K562 (cell line): Measurements from ENCODE around the gene CABP4. TPM values are rescaled to one million over a fixed set of nuclear protein-coding genes. Genes with fewer than 3 reads are reported as not detected.
A peak's percentile ranks its signal among the peaks of the same experiment; 100 is the strongest.

Experiments
- ATAC-seq: fragments of 200-7000 bp; cut with Tn5 transposase; 3 replicates; pipeline ENCODE4 v1.9.1; 2020; ENCODE audit warnings: moderate library complexity
- BruUV-seq: library from RNA; stranded (reverse); fragments of 400-500 nt; replicated peaks from 2 replicates; lab custom pipeline; 2021; lab: Mats Ljungman, UMichigan
- CTCF ChIA-PET: fragments of 300-600 bp; formaldehyde crosslinking; extraction: SDS; loops from one replicate; lab custom pipeline; 2021; ENCODE audit warnings: low intra/inter-chr PET ratio; lab: Yijun Ruan, JAX
- POLR2A ChIA-PET: fragments of 300-600, 350-650 bp; sonication (Branson Sonifier 250); formaldehyde crosslinking; extraction: SDS; loops from one replicate; lab custom pipeline; 2021; ENCODE audit warnings: antibody characterized with exemption, inconsistent platforms; lab: Yijun Ruan, JAX
- DNase-seq, 4 experiments: peaks; one replicate each; pipeline versions ENCODE4 v3.0.0 to v3.0.0-alpha.2; 2011 to 2018; ENCODE audit warnings: low spot score in 3 of 4, mixed read lengths in 3 of 4; ENCODE audit errors: extremely low read depth in 1 of 4
- FAIRE-seq: peaks from 2 replicates; lab custom pipeline; 2011; peaks lifted over from hg19 to GRCh38; lab: Jason Lieb, UNC
- H2AFZ ChIP-seq: 2 replicates; pipeline ENCODE4 v1.6.0; 2011; ENCODE audit warnings: low read depth, low read length, control low read depth, inconsistent platforms
- H3K27ac ChIP-seq: fragments of 200-600 bp; 3 replicates; pipeline ENCODE4 v1.8.0; 2011; ENCODE audit warnings: low read depth, mild to moderate bottlenecking, control low read depth, inconsistent platforms, low read length, moderate library complexity, mixed read lengths; ENCODE audit errors: extremely low read depth
- H3K27me3 ChIP-seq, 2 experiments: fragments of 300-600 bp in 1 of 2; 2 replicates in 1 of 2; 3 replicates in 1 of 2; pipeline versions ENCODE4 v1.6.0 to v1.8.0; 2011; ENCODE audit warnings: inconsistent platforms in 2 of 2, low read length in 2 of 2, mild to moderate bottlenecking in 1 of 2, mixed read lengths in 1 of 2, moderate library complexity in 1 of 2; ENCODE audit not compliant: control insufficient read depth in 2 of 2, insufficient read depth in 2 of 2
- H3K36me3 ChIP-seq: fragments of 300-600 bp; 3 replicates; pipeline ENCODE4 v1.8.0; 2011; ENCODE audit warnings: mild to moderate bottlenecking, low read length, inconsistent platforms; ENCODE audit not compliant: control insufficient read depth, insufficient read depth
- H3K4me1 ChIP-seq, 2 experiments: fragments of 200-600 bp in 1 of 2; replicated peaks in 1 of 2; 2 replicates in 1 of 2; 3 replicates in 1 of 2; pipeline versions ENCODE4 v1.5.1 to v1.8.0; 2011; ENCODE audit warnings: inconsistent platforms in 2 of 2, low read length in 2 of 2, mild to moderate bottlenecking in 1 of 2, mixed read lengths in 1 of 2, moderate library complexity in 1 of 2; ENCODE audit not compliant: control insufficient read depth in 2 of 2, insufficient read depth in 2 of 2
- H3K4me2 ChIP-seq: 2 replicates; pipeline ENCODE4 v1.6.1; 2011; ENCODE audit warnings: low read length, control low read depth, inconsistent platforms, mixed read lengths; ENCODE audit not compliant: insufficient read depth
- H3K4me3 ChIP-seq: fragments of 200-600 bp; sonication (generic), shearing (Covaris generic); 2 replicates; pipeline ENCODE4 v1.5.1; 2016; ENCODE audit warnings: control low read depth, inconsistent platforms
- H3K79me2 ChIP-seq: fragments of 200-600 bp; 3 replicates; pipeline ENCODE4 v1.8.0; 2011; ENCODE audit warnings: low read length, inconsistent platforms; ENCODE audit not compliant: control insufficient read depth, insufficient read depth
- H3K9ac ChIP-seq, 2 experiments: 2 replicates each; pipeline versions ENCODE4 v1.6.0 to v1.6.1; 2011; ENCODE audit warnings: low read depth in 2 of 2, low read length in 2 of 2, control low read depth in 1 of 2, inconsistent platforms in 1 of 2, mild to moderate bottlenecking in 1 of 2, mixed read lengths in 1 of 2; ENCODE audit not compliant: insufficient read depth in 1 of 2
- H3K9me1 ChIP-seq: one replicate; pipeline ENCODE4 v1.6.0; 2011; ENCODE audit warnings: inconsistent platforms, mild to moderate bottlenecking, low read length, moderate library complexity; ENCODE audit not compliant: control insufficient read depth, insufficient read depth
- H3K9me3 ChIP-seq: replicated peaks from 2 replicates; pipeline ENCODE4 v1.5.1; 2011; ENCODE audit warnings: low read depth, low read length, inconsistent platforms; ENCODE audit not compliant: control insufficient read depth, insufficient read depth
- H4K20me1 ChIP-seq: replicated peaks from 2 replicates; pipeline ENCODE4 v1.6.1; 2011; ENCODE audit warnings: low read length, inconsistent platforms, mixed read lengths; ENCODE audit not compliant: control insufficient read depth, insufficient read depth
- CTCF ChIP-seq, 3 experiments: IDR thresholded peaks in 2 of 3; conservative IDR thresholded peaks in 1 of 3; 2 replicates each; pipeline ENCODE4 v1.5.1; 2011 to 2012; ENCODE audit warnings: low read length in 3 of 3, mild to moderate bottlenecking in 3 of 3, control low read depth in 2 of 3, improper control_type of control experiment in 1 of 3, inconsistent platforms in 1 of 3, low read depth in 1 of 3, mixed read lengths in 1 of 3, moderate library complexity in 1 of 3; ENCODE audit not compliant: insufficient read depth in 2 of 3
- MAFG ChIP-seq: fragments of 450-650 bp; conservative IDR thresholded peaks from 2 replicates; pipeline ENCODE4 v1.6.1; 2016; ENCODE audit warnings: missing genetic modification characterization, missing compliant biosample characterization
- MBD2 ChIP-seq: sonication (generic); IDR thresholded peaks from 2 replicates; pipeline ENCODE4 v1.6.1; 2016; ENCODE audit warnings: low read depth, borderline replicate concordance
- POLR2A ChIP-seq: fragments of 450-650 bp; conservative IDR thresholded peaks from 2 replicates; pipeline ENCODE4 v1.6.1; 2016
- POLR2AphosphoS2 ChIP-seq: IDR thresholded peaks from 2 replicates; pipeline ENCODE4 v1.6.1; 2012; ENCODE audit warnings: low read length, improper control_type of control experiment
- POLR2G ChIP-seq: fragments of 200-400 bp; formaldehyde crosslinking; IDR thresholded peaks from 2 replicates; pipeline ENCODE4 v1.6.1; 2017; ENCODE audit warnings: low read depth, mild to moderate bottlenecking, antibody characterized with exemption, low read length, moderate library complexity
- RBFOX2 ChIP-seq: fragments of 200-400 bp; formaldehyde crosslinking; IDR thresholded peaks from 2 replicates; pipeline ENCODE4 v1.6.1; 2017; ENCODE audit warnings: low read depth, mild to moderate bottlenecking, low read length, moderate library complexity
- ZNF79 ChIP-seq: fragments of 250-450 bp; sonication (Bioruptor Pico); IDR thresholded peaks from 2 replicates; pipeline ENCODE4 v1.4.0; 2020; ENCODE audit warnings: low read depth, mild to moderate bottlenecking, moderate library complexity
- WGBS: fragments of 100-300 bp; shearing (Covaris generic); methylation state at CpG from one replicate; pipeline ENCODE4 v1.1.6; 2016; ENCODE audit warnings: low coverage, mixed read lengths; ENCODE audit not compliant: insufficient coverage; ENCODE audit errors: missing lambda C conversion rate; 5-methylcytosine and 5-hydroxymethylcytosine counted together
- in situ Hi-C: fragments of 300-500 bp; cut with MboI; formaldehyde crosslinking; loops from 4 replicates; pipeline ENCODE4 v1.15.0; 2018; ENCODE audit warnings: inconsistent platforms, mixed read lengths
- intact Hi-C: fragments of 100-400 bp; cut with micrococcal nuclease; formaldehyde crosslinking; loops from 2 replicates; pipeline ENCODE4 v1.14.2; 2022
- polyA plus RNA-seq, 8 experiments: library from polyadenylated mRNA; depleted of rRNA in 4 of 8; stranded (reverse) in 5 of 8; unstranded in 3 of 8; fragments of >200 nt; fragmentation: Nextera tagmentation in 2 of 8; fragmentation: Illumina TruSeq in 1 of 8; extraction: Ambion mirVana in 2 of 8; extraction: Trizol in 1 of 8; gene quantifications; 2 replicates each; pipeline versions ENCODE4 v1.2.1 to v1.2.3, GENCODE V29; 2011 to 2014; ENCODE audit warnings: inconsistent platforms in 1 of 8, missing spikeins in 1 of 8
- total RNA-seq, 7 experiments: library from RNA; depleted of rRNA in 6 of 7; stranded (reverse); fragments of >200 nt in 6 of 7; fragmentation: Illumina TruSeq in 2 of 7; extraction: Trizol in 2 of 7; gene quantifications; 2 replicates each; pipeline versions ENCODE4 v1.2.1 to v1.2.3, GENCODE V29; 2011 to 2021; ENCODE audit warnings: low replicate concordance in 1 of 7

The CABP4 gene
- total and polyA plus RNA-seq, 9 of the 15 experiments (the other 6 are each of a cell fraction or from before 2014, with no cell fraction given), result 0.11 TPM; not detected in 8

DNA sequence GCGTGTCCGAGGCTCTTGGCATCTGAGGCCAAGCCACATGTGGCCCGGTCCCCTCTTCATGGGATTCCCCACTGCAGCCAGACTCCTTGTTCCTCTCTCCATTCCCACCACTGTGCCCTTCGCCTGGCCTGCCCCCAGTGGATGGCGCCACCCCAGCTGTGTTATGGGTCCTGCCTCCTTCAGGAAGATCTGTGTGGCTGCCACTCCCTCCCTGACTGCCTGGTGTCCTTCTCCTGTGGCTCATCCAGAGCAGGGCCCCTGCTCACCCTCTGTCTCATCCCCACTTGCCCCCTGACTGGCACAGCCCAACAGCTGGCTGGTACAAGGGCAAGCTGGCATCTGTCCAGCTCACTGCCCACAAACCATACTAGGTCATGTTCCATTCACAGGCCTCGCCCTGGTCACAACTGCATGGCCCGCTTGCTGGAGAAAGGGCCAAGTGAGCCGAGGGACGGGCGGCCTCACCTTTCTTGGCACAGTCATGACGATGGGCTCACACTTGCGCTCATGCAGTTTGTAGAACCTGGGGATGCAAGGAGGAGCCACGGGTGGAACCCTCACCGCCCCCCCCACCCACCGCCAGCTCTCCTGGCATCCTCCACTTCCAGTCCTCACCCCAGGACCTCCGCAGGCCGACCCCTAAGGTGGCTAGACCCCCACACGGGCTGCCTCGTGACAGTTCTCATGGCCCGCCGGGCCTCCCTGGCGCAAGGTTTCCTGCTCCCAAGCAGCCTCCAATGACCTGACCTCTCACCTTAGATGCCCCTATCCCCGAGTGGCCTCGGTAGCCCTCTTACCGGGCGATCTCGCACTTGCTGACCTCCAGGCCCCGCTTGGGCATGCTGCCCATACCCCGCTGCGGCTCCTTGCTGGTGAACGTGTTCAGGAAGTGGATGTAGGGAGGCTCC lies 15.6 kb upstream of the CABP4 start (continued):
- TF ChIP-seq CTCF (IDR thresholded peaks at IDR 0.05 in 2 of 3, conservative IDR thresholded peaks at IDR 0.05 in 1 of 3; ENCODE audit: insufficient read depth in 2 of 3, low read depth in 1 of 3, low read length in 3 of 3), result peak in 2 of 3 experiments; percentile 39 to 43; a peak in 3 of 6 replicates

DNA sequence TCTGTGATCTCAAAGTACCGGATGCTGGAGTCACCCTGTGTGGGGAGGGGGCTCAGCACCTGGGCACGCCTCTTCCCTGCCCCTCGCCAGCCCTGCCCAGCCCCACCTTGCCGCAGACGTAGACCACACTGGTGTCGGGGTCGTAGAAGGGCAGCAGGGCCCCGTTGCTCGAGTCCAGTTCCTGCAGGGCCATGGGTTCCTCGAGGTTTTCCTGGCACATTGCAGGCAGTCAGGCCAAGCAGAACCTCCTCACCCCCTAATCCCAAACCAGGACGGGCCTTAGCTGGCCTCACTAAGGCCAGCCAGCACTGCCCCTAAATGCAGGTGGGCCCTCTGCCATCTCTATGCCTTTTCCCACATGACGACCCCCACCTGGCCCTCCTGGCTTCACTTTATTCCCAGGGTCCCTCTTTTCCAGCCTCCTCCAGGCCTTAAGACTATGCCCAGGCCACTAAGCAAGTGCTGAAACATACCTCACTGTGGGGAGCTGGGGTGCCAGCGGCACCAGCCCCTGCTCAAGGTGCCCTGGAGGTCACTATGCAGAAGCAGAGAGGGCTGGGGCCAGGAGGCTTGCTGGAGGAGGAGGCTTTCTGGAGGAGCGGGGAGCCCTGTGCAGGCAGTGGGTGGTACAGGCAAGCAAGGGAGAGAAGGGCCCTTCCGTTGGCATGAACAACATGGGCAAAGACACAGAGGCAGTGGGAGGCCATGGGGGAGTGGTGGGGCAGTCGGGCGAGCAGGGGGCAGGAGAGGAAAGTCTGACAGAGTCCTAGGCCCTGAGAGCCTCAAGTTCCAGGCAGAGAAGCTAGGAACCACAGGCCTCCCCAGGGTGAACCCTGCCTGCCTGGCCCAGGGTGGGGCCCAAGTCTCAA lies 14.7 kb upstream of the CABP4 start:
- H2AFZ ChIP-seq, result no peak overlapping the region
- H3K9ac ChIP-seq, result peak overlapping the region in 1 of 2 experiments; percentile 73; a peak in 2 of 4 replicates
- no peak for FAIRE-seq
- WGBS, result 88% methylated on average over 10 of the region's 17 CpGs
- peaks cover 21 to 90% of the 10 kb centered on the region in 2 experiments for H3K4me1 ChIP-seq
- TF ChIP-seq RBFOX2, result peak; percentile 47; the same call in 1 of the 2 replicates
- TF ChIP-seq MAFG (tag), result no peak
- TF ChIP-seq POLR2AphosphoS2, result peak; percentile 36
- TF ChIP-seq POLR2G, result peak; percentile 36
- TF ChIP-seq ZNF79 (CRISPR knock-in tag), result no peak
- peak; percentile 17; the same call in 1 of the 2 replicates for TF ChIP-seq MBD2
- peak; percentile 32; the same call in 1 of the 2 replicates for TF ChIP-seq POLR2A
- TF ChIP-seq, all 486 proteins: peak for 5
- Histone ChIP-seq H3K4me2 (no peak overlapping the region), H4K20me1 (no peaks in the 10 kb centered on the region), H3K27me3 (no peaks in the 10 kb centered on the region), H3K27ac (no peak overlapping the region), H3K36me3 (peaks cover 59% of the 10 kb centered on the region; the same call in 2 of the 3 replicates), H3K9me1 (peaks cover 4% of the 10 kb centered on the region), H3K9me3 (no peaks in the 10 kb centered on the region), H3K79me2 (peaks cover 13% of the 10 kb centered on the region), H3K4me3 (no peak overlapping the region)
- DNase-seq, result no peak
- in situ Hi-C loops, result no loop called here
- ChIA-PET POLR2A (interaction anchor here (0.5 to 1.2 kb wide), 6 partner anchors 11 to 359 kb away, joined by 3 to 4 read pairs (median 3); partner anchors contain the start of gene TBC1D10C), CTCF (no interaction called here)
- BruUV-seq, result no TSS peak
- no peak for ATAC-seq
- intact Hi-C loops, result no loop called here
